Right renal pelvis (tissue), 4 donors: ENCODE measurements around the gene RECQL5. TPM values are rescaled to one million over a fixed set of nuclear protein-coding genes. Genes with fewer than 3 reads are reported as not detected.
A peak's percentile ranks its signal among the peaks of the same experiment; 100 is the strongest.

Experiments used
- DNase-seq, 4 donors: peaks; one replicate each; pipeline ENCODE4 v3.0.0-alpha.2; 2013; ENCODE audit warnings: low read depth in 4 of 4, low spot score in 3 of 4, missing footprints in 1 of 4
- polyA plus RNA-seq, 4 donors: library from polyadenylated mRNA; unstranded; fragments of 120-200 nt; gene quantifications; one replicate each; pipeline ENCODE4 v1.2.1, GENCODE V29; 2013; ENCODE audit not compliant: insufficient read length in 4 of 4

Gene RECQL5
- polyA plus RNA-seq, 4 donors, result 33.7 to 46.5 (median 38.7) TPM

GRCh38 chr17:75634754-75635609 is 32.0 kb downstream of the RECQL5 start:
- DNase-seq, result no peak

- DNase-seq, result no peak
Observed at GRCh38 chr17:75634376-75634740, 32.6 kb downstream of the RECQL5 start.

- DNase-seq, result peak; percentile 93 to 97 (median 95)
Observed at GRCh38 chr17:75633486-75634375, 33.2 kb downstream of the RECQL5 start.

GRCh38 chr17:75632863-75633485 is 34.0 kb downstream of the RECQL5 start, which contains the start of gene SMIM5:
SMIM5 (plus strand) TSS chr17:75633434; CDS start chr17:75640202, 6,768 bp downstream.
- DNase-seq, result peak in 1 of 4 donors; percentile 77

- DNase-seq, result no peak
Observed at GRCh38 chr17:75632428-75632827, 34.5 kb downstream of the RECQL5 start.

GRCh38 chr17:75631353-75631752 is 35.6 kb downstream of the RECQL5 start:
- DNase-seq, result no peak

- DNase-seq, result no peak
Observed at GRCh38 chr17:75630071-75630917, 36.7 kb downstream of the RECQL5 start.

- DNase-seq, result no peak
Observed at GRCh38 chr17:75629157-75629556, 37.8 kb downstream of the RECQL5 start.

GRCh38 chr17:75628425-75628824 is 38.5 kb downstream of the RECQL5 start:
- no peak for DNase-seq

- no peak for DNase-seq
Observed at GRCh38 chr17:75627094-75627493, 39.9 kb downstream of the RECQL5 start.

- DNase-seq, result no peak
Observed at GRCh38 chr17:75626496-75627038, 40.4 kb downstream of the RECQL5 start.

GRCh38 chr17:75625813-75626486 is 41.0 kb downstream of the RECQL5 start:
- DNase-seq, result no peak

- no peak for DNase-seq
Observed at GRCh38 chr17:75624714-75625345, 42.1 kb downstream of the RECQL5 start.

- DNase-seq, result no peak
Observed at GRCh38 chr17:75624021-75624420, 42.9 kb downstream of the RECQL5 start.

GRCh38 chr17:75623386-75623785 is 43.6 kb downstream of the RECQL5 start:
- DNase-seq, result no peak

- no peak for DNase-seq
Observed at GRCh38 chr17:75622771-75623273, 44.1 kb downstream of the RECQL5 start.

- DNase-seq, result no peak
Observed at GRCh38 chr17:75622076-75622475, 44.9 kb downstream of the RECQL5 start.

GRCh38 chr17:75621489-75621888 is 45.5 kb downstream of the RECQL5 start:
- DNase-seq, result no peak
